GM13976 (cell line): ENCODE measurements around the gene EDC3.

Experiments used
- DNase-seq: peaks from one replicate; pipeline ENCODE4 v3.0.0; 2012; ENCODE audit warnings: low spot score
- CTCF ChIP-seq: IDR thresholded peaks from 2 replicates; pipeline ENCODE4 v1.5.1; 2012; ENCODE audit warnings: borderline replicate concordance, mild to moderate bottlenecking; ENCODE audit not compliant: insufficient read depth; ENCODE audit errors: extremely low read depth, missing control alignments, control extremely low read depth
- in situ Hi-C: fragments of 300-500 bp; cut with MboI; formaldehyde crosslinking; loops from one replicate; pipeline ENCODE4 v1.12.0; 2022; ENCODE audit warnings: low sequenced_read_pairs, mixed read lengths, inconsistent platforms; ENCODE audit not compliant: unreplicated experiment

EDC3 gene

DNA sequence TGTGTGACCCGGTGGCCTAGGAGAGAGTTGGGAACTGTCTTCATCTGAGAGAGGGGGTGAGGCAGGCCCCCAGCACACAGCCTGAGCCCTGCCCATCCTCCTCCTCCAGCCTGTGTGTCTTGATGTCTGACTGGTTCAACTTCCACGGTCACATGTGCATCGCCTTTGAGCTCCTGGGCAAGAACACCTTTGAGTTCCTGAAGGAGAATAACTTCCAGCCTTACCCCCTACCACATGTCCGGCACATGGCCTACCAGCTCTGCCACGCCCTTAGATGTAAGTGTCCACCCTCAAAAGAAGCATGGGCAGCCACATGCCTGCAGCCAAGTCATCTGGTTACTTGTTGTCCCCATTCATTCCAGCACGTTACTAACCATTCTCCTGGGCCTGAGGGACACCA lies 70.1 kb downstream of the EDC3 start:
- in situ Hi-C loops, result loop anchor here (25.0 kb wide), 1 partner anchor 312 kb away; the partner anchor contains the start of gene COX5A
- DNase-seq, result no peak
- TF ChIP-seq CTCF, result no peak

DNA sequence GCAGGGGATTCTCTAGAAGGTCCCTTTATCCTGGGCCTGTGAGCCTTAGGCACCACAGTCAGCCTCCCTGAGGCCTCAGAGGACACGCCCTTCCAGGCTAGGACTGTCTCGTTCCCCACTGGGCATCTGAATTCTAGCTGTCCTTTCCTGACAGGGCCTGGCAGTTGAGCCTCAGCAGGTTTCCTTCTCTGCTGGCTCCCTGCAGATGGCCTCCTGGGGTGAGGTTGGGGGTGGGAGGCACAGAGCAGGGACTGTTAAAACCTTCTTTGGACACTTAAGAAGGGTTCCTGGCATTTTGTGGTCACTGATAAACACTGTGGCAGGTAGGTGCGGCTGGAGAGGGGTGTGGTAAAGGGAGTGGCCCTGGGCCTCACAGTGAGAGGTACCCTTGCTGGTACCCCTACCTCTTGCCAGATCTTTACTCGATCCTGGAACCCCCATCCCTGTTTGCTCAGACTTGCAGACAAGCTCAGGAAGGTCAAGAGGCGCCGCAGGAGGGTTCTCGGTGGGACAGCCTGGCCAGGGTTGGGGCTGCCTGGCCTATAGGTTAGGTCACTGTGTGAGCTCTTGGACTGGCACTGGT lies 71.7 kb downstream of the EDC3 start:
- in situ Hi-C loops, result loop anchor here (5.0 kb wide), 1 partner anchor 247 kb away; no protein-coding TSS in a partner anchor

GRCh38 chr15:74622758-74623157 lies 73.1 kb downstream of the EDC3 start:
- no peak for DNase-seq
- in situ Hi-C loops, result loop anchor here (5.0 kb wide), 1 partner anchor 245 kb away; no protein-coding TSS in a partner anchor
- no peak for TF ChIP-seq CTCF

More for the DNA sequence above, 71.7 kb downstream of the EDC3 start:
- TF ChIP-seq CTCF, result no peak
- no peak for DNase-seq

DNA sequence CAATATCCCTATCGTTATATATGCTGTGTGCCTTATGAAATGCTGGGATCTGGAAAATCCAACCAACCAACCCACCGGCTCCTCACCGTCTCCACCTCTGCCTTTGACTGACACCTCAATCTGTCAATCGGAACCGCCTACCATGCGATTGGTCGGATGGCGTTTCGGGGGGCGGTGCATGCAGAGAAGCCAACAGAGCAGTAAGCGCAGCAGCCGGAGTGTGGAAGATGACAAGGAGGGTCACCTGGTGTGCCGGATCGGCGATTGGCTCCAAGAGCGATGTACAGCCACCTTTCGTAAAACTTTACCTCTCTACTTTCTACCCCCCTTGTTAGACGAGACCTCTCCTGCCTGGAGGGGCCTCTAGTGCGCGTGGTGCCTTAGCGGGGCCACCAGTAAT lies 73.9 kb downstream of the EDC3 start:
- DNase-seq, result no peak
- in situ Hi-C loops, result loop anchor here (5.0 kb wide), 1 partner anchor 245 kb away; no protein-coding TSS in a partner anchor
- no peak for TF ChIP-seq CTCF

DNA sequence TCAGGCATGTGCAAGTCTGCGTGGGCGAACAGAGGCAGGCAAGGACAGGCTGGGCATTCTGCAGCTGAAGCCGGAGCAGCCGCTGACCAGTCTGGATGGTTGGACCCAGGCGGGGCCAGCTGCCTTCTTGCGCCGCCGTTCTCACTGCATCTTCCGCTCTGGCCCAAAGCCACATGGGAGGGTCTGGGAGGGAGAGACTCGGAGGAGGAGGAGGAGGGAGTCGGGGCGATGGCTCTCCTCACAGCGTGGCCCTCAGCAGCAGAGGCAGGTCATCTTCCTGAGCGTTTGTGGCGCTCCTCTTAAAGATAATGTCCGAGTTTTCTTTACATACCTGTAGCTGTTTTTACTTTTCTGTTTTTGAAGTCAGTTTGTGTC lies 74.3 kb downstream of the EDC3 start:
- DNase-seq, result no peak

GRCh38 chr15:74620636-74621545 lies 74.9 kb downstream of the EDC3 start:
- in situ Hi-C loops, result loop anchor here (5.0 kb wide), 1 partner anchor 244 kb away; no protein-coding TSS in a partner anchor
- peak; percentile 89 for TF ChIP-seq CTCF
- peak; percentile 87 for DNase-seq

More for the DNA sequence above, 74.3 kb downstream of the EDC3 start:
- no peak for TF ChIP-seq CTCF
- in situ Hi-C loops, result loop anchor here (5.0 kb wide), 1 partner anchor 244 kb away; no protein-coding TSS in a partner anchor
